Fibroblast of mammary gland (primary cell): ENCODE results near the gene DNAH6.

ENCODE experiments used
- DNase-seq: peaks from one replicate; pipeline ENCODE4 v3.0.0-alpha.2; 2010; ENCODE audit warnings: low read depth
- H3K4me3 ChIP-seq: 2 replicates; pipeline ENCODE4 v1.5.1; 2011; ENCODE audit warnings: low read depth, mild to moderate bottlenecking, low read length, moderate library complexity; ENCODE audit not compliant: control insufficient read depth
- TF ChIP-seq, protein P1 (sequence below): conservative IDR thresholded peaks from 2 replicates; pipeline ENCODE4 v1.5.1; 2011; ENCODE audit warnings: low read depth, low read length, inconsistent platforms; ENCODE audit not compliant: control insufficient read depth, insufficient read depth

DNAH6 gene

DNA sequence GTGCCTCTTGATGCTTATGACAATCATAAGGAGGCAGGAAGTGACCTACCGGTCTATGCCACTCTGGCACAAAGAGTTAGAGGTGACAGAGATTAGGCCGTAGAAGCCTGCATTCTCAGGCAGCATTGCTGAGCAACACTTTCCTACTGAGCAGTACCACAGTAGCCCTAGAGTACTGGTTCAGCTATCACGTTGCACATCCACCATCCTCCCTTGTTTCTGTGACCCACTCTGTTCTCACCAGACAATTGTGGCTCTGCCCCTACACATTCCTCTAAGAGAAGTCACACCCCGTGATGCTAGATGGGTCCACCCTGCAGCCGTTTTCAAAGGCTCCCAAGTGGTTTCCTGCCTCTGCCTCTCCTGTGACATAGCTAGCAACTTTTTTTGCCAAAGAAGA lies 34.6 kb upstream of the DNAH6 start:
- TF ChIP-seq, protein P1, sequence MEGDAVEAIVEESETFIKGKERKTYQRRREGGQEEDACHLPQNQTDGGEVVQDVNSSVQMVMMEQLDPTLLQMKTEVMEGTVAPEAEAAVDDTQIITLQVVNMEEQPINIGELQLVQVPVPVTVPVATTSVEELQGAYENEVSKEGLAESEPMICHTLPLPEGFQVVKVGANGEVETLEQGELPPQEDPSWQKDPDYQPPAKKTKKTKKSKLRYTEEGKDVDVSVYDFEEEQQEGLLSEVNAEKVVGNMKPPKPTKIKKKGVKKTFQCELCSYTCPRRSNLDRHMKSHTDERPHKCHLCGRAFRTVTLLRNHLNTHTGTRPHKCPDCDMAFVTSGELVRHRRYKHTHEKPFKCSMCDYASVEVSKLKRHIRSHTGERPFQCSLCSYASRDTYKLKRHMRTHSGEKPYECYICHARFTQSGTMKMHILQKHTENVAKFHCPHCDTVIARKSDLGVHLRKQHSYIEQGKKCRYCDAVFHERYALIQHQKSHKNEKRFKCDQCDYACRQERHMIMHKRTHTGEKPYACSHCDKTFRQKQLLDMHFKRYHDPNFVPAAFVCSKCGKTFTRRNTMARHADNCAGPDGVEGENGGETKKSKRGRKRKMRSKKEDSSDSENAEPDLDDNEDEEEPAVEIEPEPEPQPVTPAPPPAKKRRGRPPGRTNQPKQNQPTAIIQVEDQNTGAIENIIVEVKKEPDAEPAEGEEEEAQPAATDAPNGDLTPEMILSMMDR = no peak
- DNase-seq = peak; percentile 47
- H3K4me3 ChIP-seq = no peak overlapping the region

DNA sequence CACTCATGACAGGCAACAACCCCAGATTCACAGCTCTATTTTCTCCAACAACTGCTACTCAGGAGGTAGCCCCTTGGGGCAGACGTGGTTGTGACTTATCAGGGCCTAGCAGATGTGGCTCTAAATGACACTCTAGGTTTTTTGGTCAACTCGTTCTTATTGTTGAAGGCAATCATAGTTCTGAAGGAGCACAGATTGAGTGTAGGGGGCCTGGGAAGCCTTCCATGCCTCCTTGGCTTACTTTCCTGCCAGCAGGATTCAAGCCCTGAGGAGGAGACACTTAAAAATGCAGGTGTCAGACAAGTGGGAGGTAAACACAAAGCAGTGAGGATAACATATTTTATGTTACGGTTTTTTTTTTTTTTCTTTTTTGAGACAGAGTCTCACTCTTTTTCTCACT lies 33.7 kb upstream of the DNAH6 start:
- TF ChIP-seq, protein P1 = no peak
- H3K4me3 ChIP-seq = no peak overlapping the region
- no peak for DNase-seq

DNA sequence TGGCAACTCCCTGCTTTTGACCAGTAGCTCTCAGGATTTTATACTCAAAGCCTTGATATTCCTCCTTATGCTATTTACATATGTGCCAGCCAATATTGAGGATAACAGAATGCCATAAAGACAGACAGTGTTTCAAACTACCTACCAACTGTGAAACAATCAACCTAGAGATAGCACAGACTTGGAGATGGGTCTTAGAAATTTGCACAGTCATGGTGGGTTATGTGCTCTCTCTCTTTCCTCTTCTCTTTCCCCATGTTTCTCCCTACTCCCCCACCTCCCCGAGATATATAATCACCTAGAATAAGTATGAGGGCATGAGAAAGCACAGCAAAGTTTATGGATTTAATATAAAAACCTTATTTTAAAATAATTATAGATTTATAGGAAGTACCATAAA lies 33.0 kb upstream of the DNAH6 start:
- no peak overlapping the region for H3K4me3 ChIP-seq
- no peak for DNase-seq
- TF ChIP-seq, protein P1 = no peak

DNA sequence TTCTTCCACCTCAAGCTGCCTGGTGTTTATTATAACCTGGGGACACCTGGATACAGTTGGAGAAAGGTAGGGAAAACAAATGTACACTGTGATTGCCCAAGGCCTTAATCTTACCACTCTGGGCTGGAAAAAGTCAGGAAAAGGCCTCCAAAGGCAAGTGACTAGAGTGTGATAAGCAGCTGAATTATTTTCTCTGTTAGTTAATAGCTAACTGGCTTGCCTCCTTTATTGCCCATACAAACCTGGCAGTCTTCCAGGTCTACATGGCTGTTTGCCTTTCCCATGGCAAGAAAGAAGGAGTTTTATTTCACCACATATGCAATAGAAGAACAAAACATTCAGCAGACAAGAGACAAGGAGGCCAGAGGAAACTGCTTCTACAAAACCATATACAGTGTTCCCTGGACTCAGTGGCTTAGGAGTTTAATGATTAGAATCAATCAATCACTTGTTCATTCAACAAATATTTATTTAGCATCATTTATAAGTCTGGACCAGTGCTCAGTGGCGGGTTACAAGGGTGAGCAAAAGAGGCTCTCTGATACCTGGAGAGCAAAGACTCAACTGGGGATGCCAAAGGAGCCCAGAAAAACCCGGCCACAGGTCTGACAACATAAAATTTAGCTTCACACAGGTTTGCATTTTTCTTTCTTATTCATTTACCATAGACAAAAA lies 29.7 kb upstream of the DNAH6 start:
- peak; percentile 6 for DNase-seq
- TF ChIP-seq, protein P1 = no peak
- no peak overlapping the region for H3K4me3 ChIP-seq

DNA sequence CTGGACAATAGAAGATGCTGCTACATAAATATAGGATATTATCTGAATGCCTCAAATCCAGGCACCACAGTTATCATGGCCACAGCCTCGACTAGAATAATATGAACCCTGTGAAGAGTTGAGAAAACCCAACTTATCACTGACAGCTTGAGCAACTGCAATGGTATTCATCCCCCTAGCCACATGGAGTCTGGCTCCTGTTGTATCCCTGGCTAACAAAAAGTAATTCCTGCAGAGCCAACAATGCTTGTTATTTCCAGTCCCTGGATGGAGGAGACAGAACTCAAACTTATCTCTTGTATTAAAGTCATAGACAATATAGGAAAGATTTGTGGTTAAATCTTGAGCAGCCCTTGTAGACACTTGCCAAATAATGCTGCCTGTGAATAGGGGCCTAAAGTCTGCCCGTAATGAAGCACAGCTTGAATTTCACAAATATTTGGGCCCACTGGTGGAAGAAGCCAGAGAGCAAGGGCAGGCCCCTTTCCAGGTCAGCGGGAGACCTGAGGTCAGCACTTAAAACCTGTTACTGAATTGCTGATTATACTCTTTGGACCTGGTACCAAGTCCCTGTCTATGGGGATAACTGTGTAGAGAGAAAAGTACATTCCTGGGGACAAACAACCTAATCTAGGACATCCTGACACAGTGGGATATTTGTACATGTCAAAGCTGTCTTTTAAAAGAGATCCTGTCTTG lies 28.9 kb upstream of the DNAH6 start:
- DNase-seq = no peak
- H3K4me3 ChIP-seq = no peak overlapping the region
- TF ChIP-seq, protein P1 = no peak

DNA sequence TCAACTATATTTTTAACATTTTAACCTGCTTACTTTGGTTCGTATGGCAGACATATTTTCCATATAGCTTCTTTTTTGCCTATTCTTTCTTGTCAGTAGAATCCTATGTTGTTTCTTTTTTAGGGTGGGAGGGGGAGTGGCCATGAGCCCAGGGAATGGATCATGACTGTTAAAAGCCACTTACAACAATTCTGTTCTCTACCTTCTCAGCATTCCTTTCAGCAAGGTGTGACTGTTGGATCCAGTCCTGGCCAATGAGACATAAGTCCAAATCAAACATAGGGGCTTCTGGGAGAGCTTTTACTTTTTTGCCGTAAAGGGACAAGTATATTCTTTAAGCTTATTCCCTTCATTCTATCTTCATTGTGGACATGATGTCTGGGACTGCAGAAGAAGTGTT lies 25.0 kb upstream of the DNAH6 start:
- DNase-seq = no peak
- TF ChIP-seq, protein P1 = no peak
- H3K4me3 ChIP-seq = no peak overlapping the region
